Thoracic aorta (tissue), 2 donors: ENCODE data around the gene ENHO. TPM values are rescaled to one million over a fixed set of nuclear protein-coding genes. Genes with fewer than 3 reads are reported as not detected.

Experiments used
- ATAC-seq: fragments of 150-250 bp; one replicate; pipeline ENCODE4 v1.8.0; 2017; ENCODE audit warnings: low read depth; ENCODE audit not compliant: insufficient number of reproducible peaks, low FRiP score
- DNase-seq: peaks from one replicate; pipeline ENCODE4 v3.0.0-alpha.2; 2020; ENCODE audit warnings: low spot score
- H3K27ac ChIP-seq, 2 donors: fragments of 200-600 bp; sonication (generic); 1 replicate in 1 of 2; 2 replicates in 1 of 2; pipeline ENCODE4 v1.5.1; 2016; ENCODE audit warnings: mild to moderate bottlenecking in 2 of 2, moderate library complexity in 2 of 2
- H3K27me3 ChIP-seq: fragments of 200-600 bp; sonication (generic); replicated peaks from 2 replicates; pipeline ENCODE4 v1.6.0; 2016; ENCODE audit warnings: mild to moderate bottlenecking; ENCODE audit not compliant: insufficient read depth
- H3K36me3 ChIP-seq: fragments of 200-600 bp; sonication (generic); one replicate; pipeline ENCODE4 v1.5.1; 2016
- H3K4me1 ChIP-seq, 2 donors: fragments of 200-600 bp; sonication (generic); 1 replicate in 1 of 2; 2 replicates in 1 of 2; pipeline versions ENCODE4 v1.5.1 to v1.6.0; 2016; ENCODE audit warnings: low read depth in 2 of 2, mild to moderate bottlenecking in 1 of 2; ENCODE audit not compliant: control insufficient read depth in 1 of 2
- H3K4me3 ChIP-seq: fragments of 200-600 bp; sonication (generic); 2 replicates; pipeline ENCODE4 v1.5.1; 2016; ENCODE audit warnings: mild to moderate bottlenecking
- H3K9me3 ChIP-seq: fragments of 200-600 bp; sonication (generic); 2 replicates; pipeline ENCODE4 v1.5.1; 2016
- total RNA-seq, 2 donors: library from RNA; depleted of rRNA; stranded (reverse); fragments of >200 nt; gene quantifications; one replicate each; pipeline versions ENCODE4 v1.1.0 to v1.2.3, GENCODE V29; 2016
- TF ChIP-seq, protein P1 (sequence below): fragments of 200-600 bp; sonication (generic); IDR thresholded peaks from one replicate; pipeline ENCODE4 v1.5.1; 2019; ENCODE audit warnings: antibody characterized with exemption

ENHO gene
- total RNA-seq, 2 donors from 2014 or later: not detected

DNA sequence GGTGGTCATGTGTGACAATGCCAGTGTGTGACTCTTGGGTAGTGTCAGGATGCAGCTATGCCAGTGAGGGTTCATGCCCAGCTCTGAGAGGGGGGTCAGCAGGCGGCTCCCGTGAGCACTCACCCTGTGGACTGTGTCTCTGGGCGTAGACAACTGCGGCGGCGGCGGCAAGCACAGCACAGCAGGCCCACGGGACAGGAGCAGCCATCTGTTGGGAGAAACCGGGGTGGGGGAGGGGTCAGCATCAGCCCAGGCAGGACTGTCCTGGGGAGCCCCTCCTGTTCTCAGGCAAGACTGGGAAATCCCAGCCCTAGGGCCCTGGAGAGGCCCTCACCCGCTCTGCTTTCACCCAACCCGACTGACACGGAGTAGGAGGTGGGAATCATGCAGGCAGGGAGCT is 46.0 kb upstream of the ENHO start:
- H3K27me3 ChIP-seq: peaks cover 6% of the 10 kb centered on the region

DNA sequence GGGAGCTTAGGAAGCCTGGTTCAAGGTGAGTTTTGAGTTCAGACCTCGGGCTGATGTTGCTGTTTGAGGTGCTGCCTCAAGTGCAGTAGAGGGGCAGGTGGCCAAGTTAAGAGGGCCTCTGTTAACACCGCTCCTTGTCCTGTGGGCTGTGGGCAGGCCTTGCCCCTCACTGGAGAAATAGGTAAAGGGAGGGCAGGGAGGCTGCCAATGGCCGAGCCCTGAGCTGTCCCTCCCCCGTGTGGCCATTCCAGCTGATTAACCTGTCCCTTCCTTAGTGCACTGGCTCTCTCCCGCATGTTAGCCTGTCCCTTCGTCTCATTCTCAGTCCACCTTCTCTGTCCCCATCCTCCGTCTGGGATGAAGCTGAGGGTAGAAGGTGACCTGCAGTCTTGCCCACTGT is 45.3 kb upstream of the ENHO start:
- H3K27me3 ChIP-seq: peaks cover 6% of the 10 kb centered on the region
- TF ChIP-seq, protein P1, sequence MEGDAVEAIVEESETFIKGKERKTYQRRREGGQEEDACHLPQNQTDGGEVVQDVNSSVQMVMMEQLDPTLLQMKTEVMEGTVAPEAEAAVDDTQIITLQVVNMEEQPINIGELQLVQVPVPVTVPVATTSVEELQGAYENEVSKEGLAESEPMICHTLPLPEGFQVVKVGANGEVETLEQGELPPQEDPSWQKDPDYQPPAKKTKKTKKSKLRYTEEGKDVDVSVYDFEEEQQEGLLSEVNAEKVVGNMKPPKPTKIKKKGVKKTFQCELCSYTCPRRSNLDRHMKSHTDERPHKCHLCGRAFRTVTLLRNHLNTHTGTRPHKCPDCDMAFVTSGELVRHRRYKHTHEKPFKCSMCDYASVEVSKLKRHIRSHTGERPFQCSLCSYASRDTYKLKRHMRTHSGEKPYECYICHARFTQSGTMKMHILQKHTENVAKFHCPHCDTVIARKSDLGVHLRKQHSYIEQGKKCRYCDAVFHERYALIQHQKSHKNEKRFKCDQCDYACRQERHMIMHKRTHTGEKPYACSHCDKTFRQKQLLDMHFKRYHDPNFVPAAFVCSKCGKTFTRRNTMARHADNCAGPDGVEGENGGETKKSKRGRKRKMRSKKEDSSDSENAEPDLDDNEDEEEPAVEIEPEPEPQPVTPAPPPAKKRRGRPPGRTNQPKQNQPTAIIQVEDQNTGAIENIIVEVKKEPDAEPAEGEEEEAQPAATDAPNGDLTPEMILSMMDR: no peak

More for the DNA sequence above, 46.0 kb upstream of the ENHO start:
- no peak overlapping the region for H3K4me3 ChIP-seq
- DNase-seq (no peak), ATAC-seq (no peak)
- H3K27ac ChIP-seq: no peak overlapping the region
- H3K4me1 ChIP-seq: no peaks in the 10 kb centered on the region
- no peaks in the 10 kb centered on the region for H3K9me3 ChIP-seq
- TF ChIP-seq, protein P1: no peak
- no peaks in the 10 kb centered on the region for H3K36me3 ChIP-seq

DNA sequence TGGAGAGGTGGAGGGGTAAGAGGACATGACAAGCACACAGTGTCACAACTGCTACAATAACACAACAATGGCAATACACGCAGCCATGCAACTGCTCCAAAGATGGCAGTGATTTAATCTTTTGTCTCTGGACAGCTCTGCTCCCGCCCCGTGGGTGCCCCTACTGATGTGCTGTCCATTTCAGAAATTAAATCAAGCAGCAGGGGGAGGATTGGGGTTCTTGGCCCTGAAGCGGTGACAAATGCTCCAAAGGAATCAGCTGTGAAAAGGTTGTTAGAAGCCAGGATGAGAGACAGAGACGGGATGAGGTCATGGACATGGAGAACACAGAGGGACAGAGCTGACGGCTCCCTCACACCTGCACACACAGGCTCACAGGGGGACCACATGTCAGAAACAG is 44.2 kb upstream of the ENHO start:
- TF ChIP-seq, protein P1: no peak
- no peaks in the 10 kb centered on the region for H3K4me1 ChIP-seq
- peaks cover 6% of the 10 kb centered on the region for H3K27me3 ChIP-seq
- no peaks in the 10 kb centered on the region for H3K9me3 ChIP-seq
- ATAC-seq (no peak), DNase-seq (no peak)
- no peaks in the 10 kb centered on the region for H3K36me3 ChIP-seq
- H3K4me3 ChIP-seq: no peak overlapping the region
- no peak overlapping the region for H3K27ac ChIP-seq

More for the DNA sequence above, 45.3 kb upstream of the ENHO start:
- no peak for ATAC-seq
- Histone ChIP-seq H3K27ac (no peak overlapping the region), H3K9me3 (no peaks in the 10 kb centered on the region), H3K36me3 (no peaks in the 10 kb centered on the region), H3K4me3 (no peak overlapping the region), H3K4me1 (no peaks in the 10 kb centered on the region)
- no peak for DNase-seq

- no peaks in the 10 kb centered on the region for H3K4me1 ChIP-seq
- ATAC-seq (no peak), DNase-seq (no peak)
- peaks cover 6% of the 10 kb centered on the region for H3K27me3 ChIP-seq
- H3K36me3 ChIP-seq: no peaks in the 10 kb centered on the region
- H3K4me3 ChIP-seq: no peak overlapping the region
- no peaks in the 10 kb centered on the region for H3K9me3 ChIP-seq
- TF ChIP-seq, protein P1: no peak
- H3K27ac ChIP-seq: no peak overlapping the region
These were observed 43.5 kb upstream of the ENHO start for GRCh38 chr9:34566322-34566721.

DNA sequence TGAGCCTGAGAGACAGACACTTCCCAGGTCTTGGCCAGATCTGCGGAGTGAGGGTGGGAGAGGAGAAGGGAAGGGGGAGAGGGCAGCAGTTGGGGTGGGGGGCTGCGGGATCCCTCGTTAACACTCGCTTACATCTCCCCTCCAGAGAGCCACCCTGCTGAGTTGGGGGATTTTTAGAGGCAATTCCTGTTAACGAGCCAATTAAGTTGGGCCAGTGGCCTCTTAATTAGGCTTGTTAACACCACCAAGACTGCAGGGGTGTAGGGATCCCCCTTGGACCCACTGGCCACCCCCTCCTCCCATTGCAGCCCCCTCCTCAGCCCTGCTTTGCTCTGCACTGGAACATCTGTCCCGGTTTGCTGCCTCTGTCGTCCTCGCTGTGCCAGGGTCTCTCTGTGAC is 43.1 kb upstream of the ENHO start:
- H3K27ac ChIP-seq: no peak overlapping the region
- H3K27me3 ChIP-seq: peaks cover 6% of the 10 kb centered on the region
- DNase-seq: no peak
- no peak overlapping the region for H3K4me3 ChIP-seq
- TF ChIP-seq, protein P1: no peak
- H3K36me3 ChIP-seq: no peaks in the 10 kb centered on the region
- ATAC-seq: no peak
- H3K4me1 ChIP-seq: peaks cover 0 to 3% of the 10 kb centered on the region in 2 donors
- H3K9me3 ChIP-seq: no peaks in the 10 kb centered on the region
